ENCODE results near the gene TMPRSS9.

DNA sequence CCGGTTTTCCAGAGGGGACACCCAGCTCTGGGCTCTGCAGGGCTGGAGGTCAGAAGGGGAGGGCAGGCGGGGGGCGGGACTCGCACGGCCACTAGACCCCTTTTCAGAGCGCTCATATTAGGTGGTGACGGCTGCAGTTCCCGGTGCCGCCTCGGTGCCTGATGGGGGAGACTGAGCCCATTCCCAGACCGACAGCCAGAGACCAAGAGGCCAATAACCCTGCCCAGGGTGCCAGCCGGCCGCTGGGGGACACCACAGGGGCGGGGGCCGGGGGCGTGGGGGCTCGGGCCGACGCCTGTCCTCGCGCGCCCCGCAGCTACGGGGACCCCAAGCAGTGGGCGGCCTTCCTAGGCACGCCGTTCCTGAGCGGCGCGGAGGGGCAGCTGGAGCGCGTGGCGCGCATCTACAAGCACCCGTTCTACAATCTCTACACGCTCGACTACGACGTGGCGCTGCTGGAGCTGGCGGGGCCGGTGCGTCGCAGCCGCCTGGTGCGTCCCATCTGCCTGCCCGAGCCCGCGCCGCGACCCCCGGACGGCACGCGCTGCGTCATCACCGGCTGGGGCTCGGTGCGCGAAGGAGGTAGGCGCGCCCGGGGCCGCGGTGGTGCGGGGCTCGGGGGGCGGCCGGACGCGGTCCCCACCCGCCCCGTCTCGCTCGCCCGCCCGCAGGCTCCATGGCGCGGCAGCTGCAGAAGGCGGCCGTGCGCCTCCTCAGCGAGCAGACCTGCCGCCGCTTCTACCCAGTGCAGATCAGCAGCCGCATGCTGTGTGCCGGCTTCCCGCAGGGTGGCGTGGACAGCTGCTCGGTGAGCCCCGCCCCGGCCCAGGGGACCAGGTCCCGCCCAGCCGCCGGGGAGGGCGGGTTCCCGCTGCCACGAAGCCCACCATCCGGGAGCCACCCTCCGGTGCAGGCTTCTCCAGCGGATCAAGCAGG, 64.9 kb downstream of the TMPRSS9 start:
- TF ChIP-seq, protein P1, sequence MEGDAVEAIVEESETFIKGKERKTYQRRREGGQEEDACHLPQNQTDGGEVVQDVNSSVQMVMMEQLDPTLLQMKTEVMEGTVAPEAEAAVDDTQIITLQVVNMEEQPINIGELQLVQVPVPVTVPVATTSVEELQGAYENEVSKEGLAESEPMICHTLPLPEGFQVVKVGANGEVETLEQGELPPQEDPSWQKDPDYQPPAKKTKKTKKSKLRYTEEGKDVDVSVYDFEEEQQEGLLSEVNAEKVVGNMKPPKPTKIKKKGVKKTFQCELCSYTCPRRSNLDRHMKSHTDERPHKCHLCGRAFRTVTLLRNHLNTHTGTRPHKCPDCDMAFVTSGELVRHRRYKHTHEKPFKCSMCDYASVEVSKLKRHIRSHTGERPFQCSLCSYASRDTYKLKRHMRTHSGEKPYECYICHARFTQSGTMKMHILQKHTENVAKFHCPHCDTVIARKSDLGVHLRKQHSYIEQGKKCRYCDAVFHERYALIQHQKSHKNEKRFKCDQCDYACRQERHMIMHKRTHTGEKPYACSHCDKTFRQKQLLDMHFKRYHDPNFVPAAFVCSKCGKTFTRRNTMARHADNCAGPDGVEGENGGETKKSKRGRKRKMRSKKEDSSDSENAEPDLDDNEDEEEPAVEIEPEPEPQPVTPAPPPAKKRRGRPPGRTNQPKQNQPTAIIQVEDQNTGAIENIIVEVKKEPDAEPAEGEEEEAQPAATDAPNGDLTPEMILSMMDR (IDR thresholded peaks at IDR 0.05) = peak; percentile 5; the same call in 1 of the 2 replicates
- TF ChIP-seq ZFX (IDR thresholded peaks at IDR 0.05; ENCODE audit: borderline replicate concordance) = no peak

All from 22Rv1 (cell line).